Testis (tissue), 2 donors: ENCODE measurements around the gene ALOX15.
"Not testable (repeated sequence)": the region's sequence is repeated elsewhere in the genome, so short reads cannot be mapped to it uniquely, and the experiment has no call there.

Experiments
- CTCF ChIP-seq, 3 experiments: fragments of 450-650 bp in 2 of 3; fragments of 200-600 bp in 1 of 3; sonication (generic) in 1 of 3; IDR thresholded peaks; one replicate each; pipeline ENCODE4 v1.5.1; 2016 to 2019; ENCODE audit warnings: antibody characterized with exemption in 3 of 3, mild to moderate bottlenecking in 2 of 3, moderate library complexity in 1 of 3
- POLR2A ChIP-seq: fragments of 450-650 bp; IDR thresholded peaks from one replicate; pipeline ENCODE4 v1.6.1; 2017; ENCODE audit warnings: antibody characterized with exemption, mild to moderate bottlenecking, moderate library complexity

GRCh38 chr17:4595685-4596342, 45.7 kb downstream of the ALOX15 start:
- not testable (repeated sequence) for TF ChIP-seq CTCF (IDR thresholded peaks at IDR 0.05); POLR2A
